DMS114 treated with DMSO at 0.1 percent for 48 hours (cell line): ENCODE data around the gene TRPM5.

Source experiments
- DNase-seq: peaks from one replicate; lab custom pipeline; 2025; ENCODE audit not compliant: unreplicated experiment; lab: John Stamatoyannopoulos, UW

TRPM5 gene

GRCh38 chr11:2421996-2422395, 22.3 kb downstream of the TRPM5 start:
- DNase-seq: no peak

GRCh38 chr11:2421226-2421994, 22.9 kb downstream of the TRPM5 start:
- DNase-seq: no peak

- DNase-seq: peak; percentile 51
Observed at GRCh38 chr11:2420502-2421225, 23.6 kb downstream of the TRPM5 start.

GRCh38 chr11:2419638-2420501, 24.4 kb downstream of the TRPM5 start:
- peak; percentile 32 for DNase-seq

- no peak for DNase-seq
Observed at GRCh38 chr11:2418693-2419360, 25.5 kb downstream of the TRPM5 start.

- DNase-seq: no peak
Observed at GRCh38 chr11:2417856-2418692, 26.2 kb downstream of the TRPM5 start.

- no peak for DNase-seq
Observed at GRCh38 chr11:2416765-2417164, 27.5 kb downstream of the TRPM5 start.

GRCh38 chr11:2415601-2416380, 28.5 kb downstream of the TRPM5 start:
- DNase-seq: no peak

GRCh38 chr11:2415171-2415570, 29.1 kb downstream of the TRPM5 start:
- DNase-seq: no peak

GRCh38 chr11:2414616-2415015, 29.7 kb downstream of the TRPM5 start:
- DNase-seq: no peak

GRCh38 chr11:2413742-2414579, 30.4 kb downstream of the TRPM5 start:
- no peak for DNase-seq

GRCh38 chr11:2412323-2412722, 32.0 kb downstream of the TRPM5 start:
- DNase-seq: no peak

- no peak for DNase-seq
Observed at GRCh38 chr11:2411446-2412305, 32.6 kb downstream of the TRPM5 start.

- no peak for DNase-seq
Observed at GRCh38 chr11:2410616-2411015, 33.7 kb downstream of the TRPM5 start.

GRCh38 chr11:2409611-2410468, 34.5 kb downstream of the TRPM5 start:
- no peak for DNase-seq

- DNase-seq: no peak
Observed at GRCh38 chr11:2409126-2409525, 35.2 kb downstream of the TRPM5 start.

- DNase-seq: no peak
Observed at GRCh38 chr11:2408671-2409070, 35.6 kb downstream of the TRPM5 start.
